Stimulated activated CD8-positive, alpha-beta memory T cell treated with anti-CD3 and anti-CD28 coated beads, Interleukin-15, amount 100 ng/mL, for 24 hours (primary cell): ENCODE measurements around the gene GPRIN3.
"Not testable (repeated sequence)": the region's sequence is repeated elsewhere in the genome, so short reads cannot be mapped to it uniquely, and the experiment has no call there.

ENCODE experiments used
- DNase-seq: peaks from one replicate; pipeline ENCODE4 v3.0.0-alpha.2; 2020; ENCODE audit warnings: low read depth

The GPRIN3 gene

GRCh38 chr4:89254847-89255246, 52.8 kb downstream of the GPRIN3 start:
- peak; percentile 7 for DNase-seq

- DNase-seq: not testable (repeated sequence)
Measured at GRCh38 chr4:89254347-89254746, 53.3 kb downstream of the GPRIN3 start.

GRCh38 chr4:89253935-89254334, 53.7 kb downstream of the GPRIN3 start:
- no peak for DNase-seq

GRCh38 chr4:89253311-89253710, 54.3 kb downstream of the GPRIN3 start:
- DNase-seq: no peak

GRCh38 chr4:89251396-89251795, 56.2 kb downstream of the GPRIN3 start:
- no peak for DNase-seq

- DNase-seq: no peak
Measured at GRCh38 chr4:89249716-89250361, 57.8 kb downstream of the GPRIN3 start.

GRCh38 chr4:89249313-89249712, 58.3 kb downstream of the GPRIN3 start:
- no peak for DNase-seq

GRCh38 chr4:89248879-89249281, 58.7 kb downstream of the GPRIN3 start:
- DNase-seq: no peak

GRCh38 chr4:89247951-89248350, 59.6 kb downstream of the GPRIN3 start:
- DNase-seq: no peak

- DNase-seq: no peak
Measured at GRCh38 chr4:89245459-89245858, 62.1 kb downstream of the GPRIN3 start.

- DNase-seq: no peak
Measured at GRCh38 chr4:89243733-89244252, 63.8 kb downstream of the GPRIN3 start.

GRCh38 chr4:89242864-89243732, 64.5 kb downstream of the GPRIN3 start:
- no peak for DNase-seq

- DNase-seq: no peak
Measured at GRCh38 chr4:89242216-89242615, 65.4 kb downstream of the GPRIN3 start.

GRCh38 chr4:89230271-89230670, 77.3 kb downstream of the GPRIN3 start:
- DNase-seq: no peak

- DNase-seq: peak; percentile 31
Measured at GRCh38 chr4:89226665-89227574, 80.7 kb downstream of the GPRIN3 start.

GRCh38 chr4:89222170-89222569, 85.4 kb downstream of the GPRIN3 start:
- DNase-seq: no peak

- DNase-seq: no peak
Measured at GRCh38 chr4:89221167-89221867, 86.3 kb downstream of the GPRIN3 start.

GRCh38 chr4:89218587-89218986, 89.0 kb downstream of the GPRIN3 start:
- DNase-seq: no peak

- DNase-seq: no peak
Measured at GRCh38 chr4:89217604-89218003, 90.0 kb downstream of the GPRIN3 start.

GRCh38 chr4:89216866-89217265, 90.7 kb downstream of the GPRIN3 start:
- no peak for DNase-seq

GRCh38 chr4:89216422-89216821, 91.2 kb downstream of the GPRIN3 start:
- DNase-seq: no peak

GRCh38 chr4:89215736-89216135, 91.9 kb downstream of the GPRIN3 start:
- no peak for DNase-seq
